ENCODE results near the gene DNAAF9. TPM values are rescaled to one million over a fixed set of nuclear protein-coding genes. Genes with fewer than 3 reads are reported as not detected.

Gene DNAAF9
- total RNA-seq, 1 donor from 2014 or later = 14.1 TPM

DNA sequence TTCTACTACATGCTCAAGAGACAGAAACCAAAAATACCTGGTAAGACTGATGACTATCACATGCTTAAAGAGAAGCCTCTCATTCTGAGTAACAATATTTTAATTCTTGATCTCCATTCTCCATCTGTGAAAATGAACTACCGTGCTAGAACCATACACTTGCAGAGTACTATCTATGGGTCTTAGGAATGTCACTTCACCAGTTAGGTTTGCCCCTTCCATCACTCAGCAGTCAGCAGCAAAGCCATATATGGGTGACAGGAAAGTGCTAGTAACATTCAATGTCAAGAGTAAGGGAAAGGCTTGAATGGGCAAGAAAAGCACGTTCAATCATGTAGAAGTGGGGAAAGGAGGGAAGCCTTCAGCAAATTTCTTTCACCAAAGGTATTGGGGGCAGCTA lies 2.3 kb downstream of the DNAAF9 start:
- Histone ChIP-seq H3K9me3 (ENCODE audit: low read depth) (no peaks in the 10 kb centered on the region), H3K36me3 (no peaks in the 10 kb centered on the region), H2AFZ (replicated peaks) (no peak overlapping the region), H3K27ac (no peak overlapping the region), H4K20me1 (ENCODE audit: low read depth) (peaks cover 26% of the 10 kb centered on the region), H3K79me2 (ENCODE audit: low read depth) (peaks cover 49% of the 10 kb centered on the region), H3K4me2 (peak overlapping the region; percentile 94), H3K4me1 (peaks cover 6% of the 10 kb centered on the region), H3K9ac (no peak overlapping the region), H3F3A (ENCODE audit: low read depth) (peaks cover 11% of the 10 kb centered on the region), H3K27me3 (no peaks in the 10 kb centered on the region), H3K4me3 (no peak overlapping the region)
- H3K27ac Mint-ChIP-seq = no peak overlapping the region
- peaks cover 2% of the 10 kb centered on the region for H3K27me3 Mint-ChIP-seq (ENCODE audit: insufficient read depth, low read depth)
- TF ChIP-seq EZH2phosphoT487 (IDR thresholded peaks at IDR 0.05) = no peak
- TF ChIP-seq, protein P1, sequence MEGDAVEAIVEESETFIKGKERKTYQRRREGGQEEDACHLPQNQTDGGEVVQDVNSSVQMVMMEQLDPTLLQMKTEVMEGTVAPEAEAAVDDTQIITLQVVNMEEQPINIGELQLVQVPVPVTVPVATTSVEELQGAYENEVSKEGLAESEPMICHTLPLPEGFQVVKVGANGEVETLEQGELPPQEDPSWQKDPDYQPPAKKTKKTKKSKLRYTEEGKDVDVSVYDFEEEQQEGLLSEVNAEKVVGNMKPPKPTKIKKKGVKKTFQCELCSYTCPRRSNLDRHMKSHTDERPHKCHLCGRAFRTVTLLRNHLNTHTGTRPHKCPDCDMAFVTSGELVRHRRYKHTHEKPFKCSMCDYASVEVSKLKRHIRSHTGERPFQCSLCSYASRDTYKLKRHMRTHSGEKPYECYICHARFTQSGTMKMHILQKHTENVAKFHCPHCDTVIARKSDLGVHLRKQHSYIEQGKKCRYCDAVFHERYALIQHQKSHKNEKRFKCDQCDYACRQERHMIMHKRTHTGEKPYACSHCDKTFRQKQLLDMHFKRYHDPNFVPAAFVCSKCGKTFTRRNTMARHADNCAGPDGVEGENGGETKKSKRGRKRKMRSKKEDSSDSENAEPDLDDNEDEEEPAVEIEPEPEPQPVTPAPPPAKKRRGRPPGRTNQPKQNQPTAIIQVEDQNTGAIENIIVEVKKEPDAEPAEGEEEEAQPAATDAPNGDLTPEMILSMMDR (IDR thresholded peaks at IDR 0.05) = no peak
- no peak for TF ChIP-seq EZH2 (IDR thresholded peaks at IDR 0.05)
- no peaks in the 10 kb centered on the region for H3K36me3 Mint-ChIP-seq
- no peaks in the 10 kb centered on the region for H3K9me3 Mint-ChIP-seq
- no peak for DNase-seq (ENCODE audit: low spot score)
- H3K4me3 Mint-ChIP-seq = peak overlapping the region; percentile 90
- peaks cover 22% of the 10 kb centered on the region for H3K4me1 Mint-ChIP-seq

DNA sequence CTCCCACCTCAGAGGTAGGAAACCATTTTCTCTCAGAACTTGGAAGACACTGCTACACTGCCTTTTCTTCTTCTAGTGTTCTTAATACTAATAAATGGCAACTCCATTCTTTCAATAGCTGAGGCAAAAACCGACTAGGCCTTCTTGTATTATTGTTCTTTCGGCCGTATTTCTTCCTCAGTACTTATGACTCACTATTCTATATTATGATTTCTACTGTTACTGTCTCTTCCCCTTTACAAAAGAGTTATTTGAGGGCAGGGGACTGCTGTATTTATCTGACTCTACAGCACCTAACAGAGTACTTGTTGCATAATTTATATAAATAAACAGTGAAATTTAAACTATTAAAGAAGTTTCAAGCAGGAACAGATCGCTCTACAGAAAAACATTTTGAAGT lies 3.1 kb downstream of the DNAAF9 start:
- H3K9ac ChIP-seq = no peak overlapping the region
- H3F3A ChIP-seq (ENCODE audit: low read depth) = peaks cover 11% of the 10 kb centered on the region
- peaks cover 6% of the 10 kb centered on the region for H3K4me1 ChIP-seq
- TF ChIP-seq EZH2 (IDR thresholded peaks at IDR 0.05) (no peak), EZH2phosphoT487 (IDR thresholded peaks at IDR 0.05) (no peak)
- TF ChIP-seq, protein P1 (IDR thresholded peaks at IDR 0.05) = no peak
- peaks cover 26% of the 10 kb centered on the region for H4K20me1 ChIP-seq (ENCODE audit: low read depth)
- no peaks in the 10 kb centered on the region for H3K36me3 ChIP-seq
- H2AFZ ChIP-seq (replicated peaks) = no peak overlapping the region
- H3K9me3 ChIP-seq (ENCODE audit: low read depth) = no peaks in the 10 kb centered on the region
- H3K4me2 ChIP-seq = no peak overlapping the region
- peaks cover 2% of the 10 kb centered on the region for H3K27me3 Mint-ChIP-seq (ENCODE audit: insufficient read depth, low read depth)
- H3K79me2 ChIP-seq (ENCODE audit: low read depth) = peaks cover 49% of the 10 kb centered on the region
- H3K4me1 Mint-ChIP-seq = peaks cover 22% of the 10 kb centered on the region
- no peak for DNase-seq (ENCODE audit: low spot score)
- no peak overlapping the region for H3K27ac Mint-ChIP-seq
- H3K27me3 ChIP-seq = no peaks in the 10 kb centered on the region
- no peak overlapping the region for H3K27ac ChIP-seq
- no peaks in the 10 kb centered on the region for H3K9me3 Mint-ChIP-seq
- H3K36me3 Mint-ChIP-seq = no peaks in the 10 kb centered on the region
- H3K4me3 ChIP-seq = no peak overlapping the region
- H3K4me3 Mint-ChIP-seq = no peak overlapping the region

DNA sequence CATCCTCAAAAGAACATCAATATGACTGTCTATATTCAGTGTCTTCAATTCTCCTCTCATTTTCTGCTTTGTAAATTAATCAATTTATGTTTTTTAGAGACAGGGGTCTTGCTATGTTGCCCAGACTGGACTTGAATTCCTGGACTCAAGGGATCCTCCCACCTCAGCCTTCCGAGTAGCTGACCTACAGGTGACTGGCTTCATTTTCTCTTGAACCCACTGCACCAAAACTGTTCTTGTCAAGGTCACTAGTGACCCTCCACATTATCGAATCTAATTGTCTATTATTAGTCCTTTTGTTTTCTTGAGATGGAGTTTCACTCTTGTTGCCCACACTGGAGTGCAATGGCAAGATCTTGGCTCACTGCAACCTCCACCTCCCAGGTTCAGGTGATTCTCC lies 3.7 kb downstream of the DNAAF9 start:
- Mint-ChIP-seq H3K9me3 (no peaks in the 10 kb centered on the region), H3K36me3 (no peaks in the 10 kb centered on the region), H3K4me3 (no peak overlapping the region), H3K27ac (no peak overlapping the region), H3K27me3 (ENCODE audit: insufficient read depth, low read depth) (peaks cover 2% of the 10 kb centered on the region), H3K4me1 (peaks cover 22% of the 10 kb centered on the region)
- Histone ChIP-seq H3K9me3 (ENCODE audit: low read depth) (no peaks in the 10 kb centered on the region), H3K36me3 (no peaks in the 10 kb centered on the region), H3K4me1 (peaks cover 6% of the 10 kb centered on the region), H3K27ac (no peak overlapping the region), H4K20me1 (ENCODE audit: low read depth) (peaks cover 27% of the 10 kb centered on the region), H3F3A (ENCODE audit: low read depth) (peaks cover 11% of the 10 kb centered on the region), H3K4me3 (no peak overlapping the region), H3K79me2 (ENCODE audit: low read depth) (peaks cover 49% of the 10 kb centered on the region), H3K9ac (no peak overlapping the region), H3K4me2 (no peak overlapping the region), H3K27me3 (no peaks in the 10 kb centered on the region), H2AFZ (replicated peaks) (no peak overlapping the region)
- TF ChIP-seq EZH2phosphoT487 (IDR thresholded peaks at IDR 0.05) = no peak
- TF ChIP-seq, protein P1 (IDR thresholded peaks at IDR 0.05) = no peak
- TF ChIP-seq EZH2 (IDR thresholded peaks at IDR 0.05) = no peak
- no peak for DNase-seq (ENCODE audit: low spot score)

Measured in neural progenitor cell (in vitro differentiated cells).